ENCODE data around the gene ZNF326.

- TF ChIP-seq CTCF (IDR thresholded peaks at IDR 0.05; ENCODE audit: insufficient read depth, low read length, poor library complexity, severe bottlenecking) (no peak), EZH2phosphoT487 (conservative IDR thresholded peaks at IDR 0.05; ENCODE audit: low read length) (no peak)
These were observed 4.3 kb downstream of the ZNF326 start for GRCh38 chr1:89999208-89999607.
